DMS53 treated with DMSO at 0.1 percent for 48 hours (cell line): Measurements from ENCODE around the gene MED19.
"Not testable (repeated sequence)": the region's sequence is repeated elsewhere in the genome, so short reads cannot be mapped to it uniquely, and the experiment has no call there.

Source experiments
- DNase-seq: peaks from one replicate; lab custom pipeline; 2025; ENCODE audit not compliant: unreplicated experiment; lab: John Stamatoyannopoulos, UW

The MED19 gene

DNA sequence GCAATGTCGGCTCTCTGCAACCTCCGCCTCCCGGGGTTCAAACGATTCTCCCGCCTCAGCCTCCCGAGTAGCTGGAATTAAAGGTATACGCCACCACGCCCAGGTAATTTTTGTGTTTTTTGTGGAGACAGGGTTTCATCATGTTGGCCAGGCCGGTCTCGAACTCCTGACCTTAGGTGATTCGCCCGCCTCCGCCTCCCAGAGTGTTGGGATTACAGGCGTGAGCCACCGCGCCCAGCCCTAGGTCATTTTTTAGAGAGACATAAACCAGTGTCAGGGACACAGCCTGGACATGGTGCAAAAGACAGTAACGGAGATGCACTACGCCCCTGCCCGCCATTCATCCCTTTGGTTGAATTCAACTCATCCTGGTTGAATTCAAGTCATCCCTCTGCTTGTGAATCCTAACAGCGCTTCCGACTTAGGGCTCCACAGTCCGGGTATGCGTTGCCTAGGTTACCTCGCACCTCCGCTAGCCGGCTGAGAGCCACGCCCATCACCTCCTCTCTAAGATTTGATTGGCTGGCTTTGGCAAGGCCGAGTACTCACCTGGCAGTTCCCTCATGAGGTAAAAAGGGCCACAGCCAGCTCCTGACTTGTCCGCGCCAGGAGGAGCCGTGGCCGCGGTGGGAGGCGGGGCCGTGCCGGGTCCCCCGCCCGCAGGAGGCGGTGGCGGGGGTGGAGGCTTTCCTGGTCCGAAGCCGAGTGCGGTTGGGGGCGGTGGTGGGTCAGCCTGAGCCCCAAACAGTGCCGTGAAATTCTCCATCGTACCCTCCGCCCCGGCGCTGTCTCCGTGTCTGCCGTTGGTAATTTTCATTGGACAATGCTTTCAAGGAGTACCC, at the start of gene MED19:
MED19 (minus strand) TSS at position 802 of the 842 bp plus-strand sequence; CDS start at position 766, 36 bp downstream.
- peak; percentile 54 for DNase-seq

GRCh38 chr11:57758174-57758573, 46.2 kb upstream of the MED19 start:
- no peak for DNase-seq

GRCh38 chr11:57752954-57753353, 40.9 kb upstream of the MED19 start:
- DNase-seq, result no peak

DNA sequence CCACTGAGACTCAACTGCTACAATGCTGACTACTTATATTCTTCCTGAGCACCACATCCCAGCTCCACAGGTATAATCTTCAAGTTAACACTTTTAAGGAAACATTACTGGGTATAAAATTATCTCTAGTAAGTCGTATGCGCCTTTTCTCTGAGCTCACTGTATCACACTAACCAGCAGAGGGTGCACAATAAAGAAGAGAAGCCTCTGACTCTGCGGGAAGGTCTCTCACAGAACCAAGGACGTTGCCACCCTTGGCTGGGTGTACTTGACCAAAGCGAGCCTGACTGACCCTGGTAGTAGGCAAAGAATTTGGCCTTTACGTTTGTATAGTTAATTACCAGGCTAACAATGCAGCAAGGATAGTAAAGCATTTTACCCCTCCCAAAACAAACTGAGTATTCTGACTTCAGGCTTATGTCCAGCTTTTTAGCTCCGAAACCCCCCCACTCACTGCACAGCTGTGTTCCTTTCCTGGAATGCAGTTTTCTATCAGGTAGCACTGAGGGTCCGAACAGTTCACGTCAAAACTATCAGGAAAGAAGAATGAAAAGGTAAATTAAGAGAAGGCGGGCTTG, 39.8 kb upstream of the MED19 start, which contains the start of gene BTBD18:
BTBD18 (minus strand) TSS at position 144 of the 578 bp plus-strand sequence. CDS start 631 bp downstream, outside the sequence.
- DNase-seq, result peak; percentile 10

DNA sequence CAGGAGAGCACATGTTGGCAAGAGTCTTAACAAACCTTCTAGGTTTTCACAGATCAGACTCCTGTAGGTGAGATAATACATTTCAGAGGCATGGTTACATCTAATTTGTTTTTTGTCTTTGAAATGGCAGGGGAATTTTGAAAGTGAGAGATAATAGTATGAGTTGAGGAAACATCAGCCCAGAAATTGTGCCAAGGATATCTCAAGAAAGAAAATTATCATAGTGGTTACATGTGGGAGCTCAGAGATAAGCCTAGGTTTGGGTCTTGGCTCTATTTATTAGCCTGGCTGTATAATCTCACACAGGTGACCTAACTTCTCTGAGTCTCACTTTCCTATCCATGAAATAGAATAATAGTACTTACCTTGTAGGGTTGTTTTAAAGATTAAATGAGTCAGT, 39.2 kb upstream of the MED19 start:
- DNase-seq, result no peak

DNA sequence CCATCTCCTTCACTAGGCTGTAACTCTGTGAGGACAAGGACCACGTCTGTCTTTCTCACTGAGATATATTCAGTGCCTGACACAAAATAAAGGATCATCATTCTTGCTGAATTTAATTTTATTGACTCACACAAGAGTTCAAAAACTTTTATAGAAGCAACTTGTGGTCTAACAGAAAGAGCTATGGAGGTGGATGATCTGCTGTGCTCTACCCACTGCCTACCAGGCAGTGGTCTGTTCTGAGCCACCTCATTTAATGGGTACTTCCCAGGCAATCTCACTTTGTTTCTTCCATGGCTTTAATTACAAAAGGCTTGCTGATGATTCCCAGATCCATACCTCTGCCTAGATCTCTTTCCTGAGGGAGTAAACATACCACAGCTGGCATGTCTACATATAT, 34.9 kb upstream of the MED19 start:
- no peak for DNase-seq

DNA sequence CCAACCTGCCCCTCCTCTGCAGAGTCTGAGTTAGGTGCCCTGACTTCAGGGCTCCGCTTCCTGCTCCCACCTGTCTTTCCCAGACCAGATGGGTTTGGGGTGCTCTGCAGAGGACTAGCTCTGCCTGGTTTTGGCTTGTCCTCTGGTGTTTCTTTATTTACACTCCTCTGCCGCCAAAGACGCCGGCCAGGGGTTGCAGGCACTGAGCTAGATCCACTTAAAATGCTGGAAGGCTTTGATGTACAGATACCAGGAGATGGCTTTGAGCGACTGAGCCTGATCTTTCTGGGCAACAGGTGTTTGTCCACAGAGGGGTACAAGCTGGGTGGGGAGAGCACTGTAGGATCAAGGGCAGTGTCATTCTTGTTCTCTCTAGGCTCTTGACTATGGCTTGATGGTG, 33.2 kb upstream of the MED19 start:
- DNase-seq, result no peak

DNA sequence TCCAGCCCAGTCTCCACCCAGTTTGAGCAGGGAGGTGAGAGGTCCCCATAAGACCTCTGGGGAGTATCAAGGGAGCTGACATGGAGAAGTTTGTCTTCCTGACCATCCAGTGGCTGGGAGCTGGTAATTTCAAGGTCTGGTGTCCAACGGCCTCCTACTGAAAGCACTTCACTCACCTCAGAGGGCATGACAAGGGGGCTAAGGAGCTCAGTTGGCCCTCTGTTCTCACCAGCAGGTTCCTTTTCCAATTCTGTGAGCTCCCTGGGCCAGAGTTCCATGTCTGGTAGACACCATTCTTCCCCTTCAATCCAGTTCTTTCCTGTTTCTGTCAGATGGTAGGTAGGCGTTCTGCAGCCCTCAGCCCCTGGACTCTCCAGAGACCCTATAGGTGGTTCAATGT, 32.3 kb upstream of the MED19 start:
- no peak for DNase-seq

- DNase-seq, result no peak
Observed at GRCh38 chr11:57742087-57742452, 30.1 kb upstream of the MED19 start.

DNA sequence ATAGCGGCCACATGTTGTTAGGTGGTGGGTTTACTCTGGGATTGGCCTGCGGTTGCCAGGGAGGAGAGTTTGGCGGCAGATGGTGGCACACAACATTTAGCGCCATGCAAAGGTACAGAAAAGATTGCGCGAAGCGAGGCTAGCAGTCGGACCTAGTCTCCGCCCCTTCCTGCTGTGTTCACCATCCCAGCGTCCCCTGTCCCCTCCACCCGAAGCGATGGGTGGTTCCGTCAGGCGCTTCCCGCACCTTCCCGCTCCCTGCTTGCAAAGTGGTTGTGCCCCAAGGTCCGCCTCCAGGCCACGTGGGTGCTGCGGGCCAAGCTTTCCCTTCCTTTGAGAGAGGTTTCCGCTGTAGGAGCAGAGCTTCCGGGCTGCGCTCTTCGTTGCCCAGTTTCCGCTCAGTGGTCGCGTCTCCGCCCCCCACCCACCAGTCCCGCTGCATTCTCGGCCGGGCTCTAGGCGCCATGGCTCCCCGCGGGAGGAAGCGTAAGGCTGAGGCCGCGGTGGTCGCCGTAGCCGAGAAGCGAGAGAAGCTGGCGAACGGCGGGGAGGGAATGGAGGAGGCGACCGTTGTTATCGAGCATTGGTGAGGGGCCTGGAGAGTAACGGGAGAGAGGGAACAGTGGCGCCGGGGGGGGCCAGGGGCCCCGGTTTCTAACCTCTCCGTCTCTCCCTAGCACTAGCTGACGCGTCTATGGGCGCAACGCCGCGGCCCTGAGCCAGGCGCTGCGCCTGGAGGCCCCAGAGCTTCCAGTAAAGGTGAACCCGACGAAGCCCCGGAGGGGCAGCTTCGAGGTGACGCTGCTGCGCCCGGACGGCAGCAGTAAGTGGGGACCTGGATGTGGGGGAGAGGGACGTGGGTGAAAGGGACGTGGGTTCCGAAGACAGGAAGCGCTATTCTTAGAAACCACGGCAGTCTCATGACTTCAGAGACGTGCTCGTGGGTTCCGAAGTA, 29.4 kb upstream of the MED19 start, which contains the start of gene SELENOH:
SELENOH (plus strand) TSS at position 360 of the 955 bp plus-strand sequence; CDS start at position 465, 105 bp downstream.
- DNase-seq, result peak; percentile 66

GRCh38 chr11:57735619-57736298, 23.7 kb upstream of the MED19 start:
- no peak for DNase-seq

GRCh38 chr11:57732661-57733060, 20.6 kb upstream of the MED19 start:
- no peak for DNase-seq

DNA sequence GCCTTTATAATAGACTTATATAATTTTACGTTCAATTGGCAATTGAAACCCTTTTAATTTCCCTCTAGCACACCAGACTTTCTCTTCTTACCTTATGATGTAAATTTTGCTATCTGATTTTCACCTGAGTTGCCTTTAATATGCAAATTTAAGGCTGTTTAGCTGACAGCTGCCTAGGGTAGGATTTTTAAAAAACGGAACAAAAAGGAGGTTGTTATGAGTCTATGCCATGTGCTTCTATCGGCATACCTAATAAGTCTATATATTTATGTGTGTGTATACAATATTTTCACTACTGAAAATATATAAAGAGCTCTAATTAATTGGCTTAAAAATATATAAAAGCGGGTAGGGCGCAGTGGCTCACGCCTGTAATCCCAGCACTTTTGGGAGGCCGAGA, 17.5 kb upstream of the MED19 start:
- no peak for DNase-seq

DNA sequence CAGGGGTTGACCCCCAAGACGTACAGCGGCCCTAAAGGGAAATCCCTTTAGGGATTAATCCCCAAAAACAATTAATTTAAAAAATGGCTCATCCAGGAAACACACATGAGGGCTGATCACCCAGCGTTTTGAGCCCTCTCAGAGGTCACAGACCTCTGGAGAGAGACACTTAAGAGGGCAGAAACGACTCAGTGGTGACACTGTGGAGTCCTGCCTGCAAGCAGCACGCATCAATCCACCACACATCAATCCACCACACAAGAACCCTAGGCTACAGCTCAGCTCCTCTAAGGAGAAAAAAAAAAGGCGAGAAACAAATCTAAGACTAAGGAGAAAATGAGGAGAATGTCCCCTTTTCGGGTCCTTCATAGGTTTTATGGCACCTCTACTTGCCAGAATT, 16.8 kb upstream of the MED19 start:
- no peak for DNase-seq

DNA sequence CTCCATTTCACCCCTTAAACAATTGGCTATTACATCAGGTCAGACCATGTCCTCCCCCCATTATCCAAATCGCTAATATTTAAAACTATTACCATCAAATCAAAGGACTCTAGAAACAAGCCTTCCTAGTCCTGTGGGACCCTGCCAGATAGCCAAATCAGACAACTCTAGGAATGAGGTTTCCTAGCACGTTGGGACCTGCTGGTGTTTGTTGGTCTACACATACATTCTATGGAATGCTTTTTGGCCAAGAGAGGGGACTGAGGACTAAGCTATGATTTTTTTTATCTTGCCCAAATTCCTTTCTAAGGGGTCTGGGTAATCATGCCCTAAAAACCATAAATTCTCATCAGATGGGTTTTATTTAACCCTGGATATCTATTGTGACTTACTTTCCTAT, 15.2 kb upstream of the MED19 start:
- DNase-seq, result no peak

GRCh38 chr11:57716726-57717125, 4.7 kb upstream of the MED19 start:
- not testable (repeated sequence) for DNase-seq

DNA sequence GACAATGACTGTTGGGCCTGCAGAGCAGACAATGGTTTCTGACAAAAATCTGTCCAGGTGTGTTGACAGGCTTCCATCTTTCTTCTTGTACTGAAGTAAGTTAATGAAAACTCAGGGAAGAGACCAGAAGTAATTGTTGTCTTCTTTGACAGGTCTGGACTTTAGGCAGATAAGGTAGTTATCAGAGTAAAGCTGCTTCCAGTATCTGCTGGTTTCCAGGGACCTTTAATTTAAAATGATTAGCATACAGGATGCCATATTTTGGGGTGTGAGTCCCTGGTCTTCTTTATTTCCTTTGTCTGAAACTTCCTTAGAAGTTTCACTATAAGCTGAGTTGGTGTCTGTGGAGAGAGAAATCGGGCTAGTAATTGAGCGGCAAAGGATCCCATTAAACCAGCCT, 1.8 kb upstream of the MED19 start:
- DNase-seq, result no peak

DNA sequence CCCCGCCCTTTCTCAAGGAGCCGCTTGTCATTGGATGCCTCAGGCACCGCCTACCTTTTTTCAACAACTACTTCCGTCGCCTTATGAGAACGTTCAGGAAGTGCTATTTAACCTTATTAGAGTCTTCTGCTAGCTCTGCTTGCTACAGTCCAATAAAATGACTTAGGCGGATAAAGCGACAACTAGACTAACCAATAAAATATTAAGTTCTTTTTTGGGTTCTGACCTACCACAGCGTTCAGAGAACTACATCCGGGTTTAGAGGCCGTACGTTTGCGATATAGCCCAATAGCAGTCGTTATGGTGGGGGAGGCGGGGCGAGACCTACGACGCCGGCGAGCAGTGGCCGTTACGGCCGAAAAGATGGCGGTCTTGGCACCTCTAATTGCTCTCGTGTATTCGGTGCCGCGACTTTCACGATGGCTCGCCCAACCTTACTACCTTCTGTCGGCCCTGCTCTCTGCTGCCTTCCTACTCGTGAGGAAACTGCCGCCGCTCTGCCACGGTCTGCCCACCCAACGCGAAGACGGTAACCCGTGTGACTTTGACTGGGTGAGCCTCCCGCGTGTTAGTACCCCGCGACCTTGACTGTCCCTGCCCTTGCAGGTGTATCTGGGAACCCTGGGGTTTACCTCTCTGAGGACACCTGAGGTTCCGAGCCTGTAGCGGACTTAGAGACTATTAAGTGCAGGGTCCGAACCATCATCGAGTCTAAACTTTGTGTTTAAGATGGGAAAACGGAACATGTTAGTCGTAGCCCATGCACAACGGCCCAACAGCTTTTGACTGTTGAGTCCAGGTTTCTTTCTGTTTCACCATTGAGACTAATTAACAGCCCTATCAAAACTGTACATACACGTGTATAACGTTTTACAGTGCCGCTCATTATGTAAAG, 488 bp upstream of the MED19 start, which contains the start of gene TMX2:
TMX2 (plus strand) TSS at position 338 of the 895 bp plus-strand sequence; CDS start at position 364, 26 bp downstream.
- DNase-seq, result peak; percentile 83

DNA sequence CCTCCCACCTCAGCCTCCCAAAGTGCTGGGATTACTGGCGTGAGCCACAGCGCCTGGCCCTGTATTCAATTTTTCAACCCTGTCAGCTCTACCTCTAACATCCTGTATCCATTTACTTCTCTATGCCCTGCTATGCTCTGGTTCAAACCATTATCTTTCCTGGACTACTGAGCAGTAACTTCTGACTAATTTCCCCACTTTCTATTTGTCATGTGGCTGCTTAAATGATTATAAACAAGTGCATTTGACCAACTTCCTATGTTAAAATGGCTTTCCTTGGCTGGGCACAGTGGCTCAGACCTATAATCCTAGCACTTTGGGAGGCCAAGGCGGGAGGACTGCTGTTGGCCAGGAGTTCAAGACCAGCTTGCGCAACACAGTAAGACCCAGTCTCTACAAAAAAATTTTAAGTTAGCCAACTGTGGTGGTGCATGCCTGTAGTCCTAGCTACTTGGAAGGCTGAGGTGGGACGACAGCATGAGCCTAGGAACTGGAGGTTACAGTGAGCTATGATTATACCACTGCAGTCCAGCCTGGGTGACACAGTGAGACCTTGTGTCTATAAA, 2.1 kb downstream of the MED19 start:
- DNase-seq, result no peak
